NT2/D1 (cell line): Measurements from ENCODE around the gene AGRP.

ENCODE experiments used
- SUZ12 ChIP-seq: IDR thresholded peaks from 2 replicates; pipeline ENCODE4 v1.6.1; 2011; ENCODE audit not compliant: insufficient read length, insufficient read depth; ENCODE audit errors: extremely low read depth
- YY1 ChIP-seq: IDR thresholded peaks from 2 replicates; pipeline ENCODE4 v1.6.1; 2011; ENCODE audit not compliant: insufficient read length, insufficient read depth
- ZNF274 ChIP-seq: IDR thresholded peaks from 2 replicates; pipeline ENCODE4 v1.6.1; 2011; ENCODE audit warnings: mild to moderate bottlenecking, low read depth, low read length

DNA sequence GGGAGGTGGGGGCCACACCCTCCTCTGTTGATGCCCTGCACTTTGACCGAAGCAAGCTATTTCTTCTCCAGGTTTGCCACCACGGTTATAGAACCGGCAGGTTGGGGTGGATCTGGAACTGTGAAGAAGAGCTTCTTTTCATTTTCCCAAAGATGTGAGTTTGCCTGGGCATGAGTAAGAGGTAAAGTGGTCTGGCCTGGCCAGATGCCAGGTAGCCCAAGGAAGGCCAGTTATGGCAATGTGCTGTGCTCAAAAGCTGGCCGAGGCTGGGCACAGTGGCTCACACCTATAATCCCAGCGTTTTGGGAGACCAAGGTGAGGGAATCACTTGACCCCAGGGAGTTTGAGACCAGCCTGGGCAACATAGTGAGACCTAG lies 21.1 kb downstream of the AGRP start:
- TF ChIP-seq YY1 (no peak), SUZ12 (no peak), ZNF274 (no peak)
